ENCODE measurements around the gene ZFP69B. TPM values are rescaled to one million over a fixed set of nuclear protein-coding genes. Genes with fewer than 3 reads are reported as not detected.
A peak's percentile ranks its signal among the peaks of the same experiment; 100 is the strongest.

Gene ZFP69B
- total and polyA plus RNA-seq, 8 donors, result 0.85 to 2.4 (median 1.5) TPM

DNA sequence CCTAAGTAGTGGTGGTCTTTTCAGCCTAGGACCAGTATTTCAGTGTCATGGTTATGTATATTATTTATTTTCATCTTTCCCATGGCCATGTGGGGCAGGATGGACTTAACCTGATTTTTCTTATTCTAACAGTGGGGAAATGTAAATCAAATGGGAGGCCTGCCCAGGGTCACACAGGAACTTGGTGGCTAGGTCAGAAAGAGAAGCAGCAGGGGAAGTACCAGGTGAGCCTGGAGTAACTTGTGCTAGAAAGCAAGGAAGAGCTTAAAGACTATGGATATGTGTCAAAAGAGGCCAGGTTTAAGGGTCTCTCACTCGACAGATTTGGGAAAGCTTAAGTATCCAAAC, 936 bp downstream of the ZFP69B start:
- Histone ChIP-seq H3K4me1 (peaks cover 0 to 3% (median 0%) of the 10 kb centered on the region in 3 donors), H3K27ac (no peak overlapping the region), H3K36me3 (no peaks in the 10 kb centered on the region), H3K27me3 (no peaks in the 10 kb centered on the region), H3K9me3 (no peaks in the 10 kb centered on the region), H3K4me3 (peak overlapping the region in 1 of 4 donors; percentile 78)
- WGBS, 2 donors, result 98 to 100% methylated on average over 1 of the region's 1 CpG
- no peak for FAIRE-seq
- DNase-seq, result no peak
- TF ChIP-seq CTCF (IDR thresholded peaks at IDR 0.05), result no peak
- ATAC-seq, result no peak
- intact Hi-C loops (cut with DNase I), result no loop called here

DNA sequence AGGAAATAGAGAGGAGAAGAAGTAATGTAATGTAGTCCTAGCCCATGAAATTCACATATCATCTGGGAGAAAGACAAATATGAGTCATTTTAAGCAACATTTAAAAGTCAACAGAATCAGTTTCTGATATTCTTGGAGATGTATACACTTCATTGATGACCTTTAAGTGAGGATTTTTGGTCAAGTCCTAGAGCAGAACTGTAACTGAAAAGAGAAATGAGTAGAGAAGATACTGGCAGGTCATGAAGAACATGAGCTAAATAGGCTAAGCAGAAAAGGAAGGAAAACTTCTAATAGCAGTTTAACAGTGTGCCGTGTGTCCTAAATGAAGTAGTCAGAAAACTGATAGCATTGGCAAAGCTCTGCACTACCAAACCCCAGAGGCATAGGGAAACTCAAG, 4.6 kb downstream of the ZFP69B start:
- H3K27me3 ChIP-seq, result no peaks in the 10 kb centered on the region
- no peaks in the 10 kb centered on the region for H3K4me1 ChIP-seq
- no peak overlapping the region for H3K27ac ChIP-seq
- ATAC-seq (no peak), DNase-seq (no peak), FAIRE-seq (no peak)
- 38 to 100% methylated on average over 1 of the region's 1 CpG for WGBS, 2 donors
- intact Hi-C loops (cut with DNase I), result no loop called here
- no peak overlapping the region for H3K4me3 ChIP-seq
- TF ChIP-seq CTCF (IDR thresholded peaks at IDR 0.05), result no peak
- H3K36me3 ChIP-seq, result peaks cover 0 to 19% (median 6%) of the 10 kb centered on the region in 3 donors
- H3K9me3 ChIP-seq, result peaks cover 0 to 5% (median 2%) of the 10 kb centered on the region in 4 donors

DNA sequence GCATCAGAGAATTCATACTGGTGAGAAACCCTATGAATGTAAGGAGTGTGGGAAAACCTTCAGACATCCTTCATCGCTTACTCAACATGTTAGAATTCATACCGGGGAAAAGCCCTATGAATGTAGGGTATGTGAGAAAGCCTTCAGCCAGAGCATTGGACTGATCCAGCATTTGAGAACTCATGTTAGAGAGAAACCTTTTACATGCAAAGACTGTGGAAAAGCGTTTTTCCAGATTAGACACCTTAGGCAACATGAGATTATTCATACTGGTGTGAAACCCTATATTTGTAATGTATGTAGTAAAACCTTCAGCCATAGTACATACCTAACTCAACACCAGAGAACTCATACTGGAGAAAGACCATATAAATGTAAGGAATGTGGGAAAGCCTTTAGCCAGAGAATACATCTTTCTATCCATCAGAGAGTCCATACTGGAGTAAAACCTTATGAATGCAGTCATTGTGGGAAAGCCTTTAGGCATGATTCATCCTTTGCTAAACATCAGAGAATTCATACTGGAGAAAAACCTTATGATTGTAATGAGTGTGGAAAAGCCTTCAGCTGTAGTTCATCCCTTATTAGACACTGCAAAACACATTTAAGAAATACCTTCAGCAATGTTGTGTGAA, 12.8 kb downstream of the ZFP69B start:
- WGBS, 2 donors, result 89 to 91% methylated on average over 3 of the region's 3 CpGs
- intact Hi-C loops (cut with DNase I), result no loop called here
- Histone ChIP-seq H3K27me3 (no peaks in the 10 kb centered on the region), H3K4me1 (no peaks in the 10 kb centered on the region), H3K4me3 (no peak overlapping the region), H3K36me3 (peaks cover 0 to 23% (median 0%) of the 10 kb centered on the region in 3 donors), H3K9me3 (peaks cover 0 to 21% (median 3%) of the 10 kb centered on the region in 4 donors), H3K27ac (no peak overlapping the region)
- FAIRE-seq (no peak), DNase-seq (no peak), ATAC-seq (no peak)
- TF ChIP-seq CTCF (IDR thresholded peaks at IDR 0.05), result no peak

DNA sequence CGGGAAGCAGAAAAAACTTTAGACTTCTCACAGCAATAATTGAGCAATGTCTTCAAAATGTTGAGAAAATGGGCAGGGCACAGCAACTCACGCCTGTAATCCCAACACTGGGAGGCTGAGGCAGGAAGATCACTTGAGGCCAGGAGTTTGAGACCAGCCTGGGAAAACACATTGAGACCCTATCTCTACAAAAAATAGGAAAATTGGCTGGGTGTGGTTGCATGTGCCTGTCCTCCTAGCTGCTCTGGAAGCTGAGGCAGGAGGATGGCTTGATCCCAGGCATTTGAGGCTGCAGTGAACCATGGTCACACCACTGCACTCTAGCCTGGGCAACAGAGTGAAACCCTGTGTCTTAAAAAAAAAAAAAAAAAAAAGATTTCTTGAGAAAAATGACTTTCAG, 19.1 kb downstream of the ZFP69B start:
- H3K27me3 ChIP-seq, result no peaks in the 10 kb centered on the region
- intact Hi-C loops (cut with DNase I), result no loop called here
- FAIRE-seq, result no peak
- peaks cover 0 to 10% (median 0%) of the 10 kb centered on the region in 4 donors for H3K9me3 ChIP-seq
- no peak for DNase-seq
- no peak for ATAC-seq
- no peaks in the 10 kb centered on the region for H3K36me3 ChIP-seq
- no peaks in the 10 kb centered on the region for H3K4me1 ChIP-seq
- 92 to 98% methylated on average over 2 of the region's 2 CpGs for WGBS, 2 donors
- TF ChIP-seq CTCF (IDR thresholded peaks at IDR 0.05), result no peak
- no peak overlapping the region for H3K4me3 ChIP-seq
- H3K27ac ChIP-seq, result no peak overlapping the region

DNA sequence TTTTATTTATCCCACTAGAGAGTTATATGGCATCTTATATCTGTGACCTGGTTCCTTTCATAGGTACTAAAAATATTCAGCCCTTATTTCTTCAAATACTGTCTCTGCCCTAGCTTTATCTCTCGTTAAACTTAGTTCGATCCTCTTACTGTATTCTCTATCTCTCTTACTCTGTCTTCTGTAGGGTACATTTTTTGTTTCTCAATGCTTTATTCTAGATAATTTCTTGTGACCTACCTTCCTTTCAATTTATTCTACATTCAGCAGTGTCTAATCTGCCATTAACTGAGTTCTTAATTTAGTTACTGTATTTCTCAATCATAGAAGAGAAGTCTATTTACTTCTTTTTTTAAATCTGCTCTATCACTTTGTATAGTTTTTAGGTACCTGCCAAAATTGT, 25.0 kb downstream of the ZFP69B start:
- Histone ChIP-seq H3K36me3 (no peaks in the 10 kb centered on the region), H3K27me3 (no peaks in the 10 kb centered on the region), H3K4me3 (no peak overlapping the region), H3K4me1 (peaks cover 0 to 6% (median 3%) of the 10 kb centered on the region in 3 donors), H3K9me3 (no peaks in the 10 kb centered on the region), H3K27ac (no peak overlapping the region)
- WGBS, 2 donors, result 92% methylated on average over 2 of the region's 2 CpGs
- TF ChIP-seq CTCF (IDR thresholded peaks at IDR 0.05), result no peak
- DNase-seq, result no peak
- intact Hi-C loops (cut with DNase I), result no loop called here
- no peak for FAIRE-seq
- ATAC-seq, result no peak

Data from pancreas (tissue), 10 donors.